HT1080 (cell line): ENCODE results near the gene TBC1D16. TPM values are rescaled to one million over a fixed set of nuclear protein-coding genes. Genes with fewer than 3 reads are reported as not detected.

Experiments
- DNase-seq: peaks from one replicate; pipeline ENCODE4 v3.0.0-alpha.2; 2015; ENCODE audit warnings: low read depth
- total RNA-seq: library from RNA; depleted of rRNA; stranded (reverse); fragments of >200 nt; shearing (Covaris generic); gene quantifications from 2 replicates; pipeline ENCODE4 v1.2.3, GENCODE V29; 2014

TBC1D16 gene
- total RNA-seq, 1 experiment from 2014 or later = 24.1 TPM

GRCh38 chr17:79941088-79942010, 94.3 kb downstream of the TBC1D16 start:
- no peak for DNase-seq

GRCh38 chr17:79940459-79941087, 95.1 kb downstream of the TBC1D16 start:
- DNase-seq = no peak

GRCh38 chr17:79939755-79940458, 95.8 kb downstream of the TBC1D16 start:
- no peak for DNase-seq

GRCh38 chr17:79939094-79939435, 96.6 kb downstream of the TBC1D16 start:
- no peak for DNase-seq

GRCh38 chr17:79938336-79939093, 97.2 kb downstream of the TBC1D16 start:
- DNase-seq = no peak

- DNase-seq = no peak
Observed at GRCh38 chr17:79937391-79938335, 98.0 kb downstream of the TBC1D16 start.

GRCh38 chr17:79936641-79937381, 98.9 kb downstream of the TBC1D16 start:
- DNase-seq = no peak

GRCh38 chr17:79936050-79936449, 99.6 kb downstream of the TBC1D16 start:
- no peak for DNase-seq

GRCh38 chr17:79935197-79935885, 100.3 kb downstream of the TBC1D16 start:
- DNase-seq = no peak

GRCh38 chr17:79934653-79934970, 101.1 kb downstream of the TBC1D16 start:
- DNase-seq = no peak

- peak; percentile 70 for DNase-seq
Observed at GRCh38 chr17:79933863-79934652, 101.6 kb downstream of the TBC1D16 start.

- no peak for DNase-seq
Observed at GRCh38 chr17:79932451-79933306, 103.0 kb downstream of the TBC1D16 start.

- DNase-seq = no peak
Observed at GRCh38 chr17:79931817-79932309, 103.8 kb downstream of the TBC1D16 start.

GRCh38 chr17:79930877-79931816, 104.5 kb downstream of the TBC1D16 start:
- no peak for DNase-seq

GRCh38 chr17:79930062-79930876, 105.4 kb downstream of the TBC1D16 start:
- no peak for DNase-seq
